Measurements from ENCODE around the gene POLG2.
"Not testable (repeated sequence)": the region's sequence is repeated elsewhere in the genome, so short reads cannot be mapped to it uniquely, and the experiment has no call there.

The POLG2 gene

DNA sequence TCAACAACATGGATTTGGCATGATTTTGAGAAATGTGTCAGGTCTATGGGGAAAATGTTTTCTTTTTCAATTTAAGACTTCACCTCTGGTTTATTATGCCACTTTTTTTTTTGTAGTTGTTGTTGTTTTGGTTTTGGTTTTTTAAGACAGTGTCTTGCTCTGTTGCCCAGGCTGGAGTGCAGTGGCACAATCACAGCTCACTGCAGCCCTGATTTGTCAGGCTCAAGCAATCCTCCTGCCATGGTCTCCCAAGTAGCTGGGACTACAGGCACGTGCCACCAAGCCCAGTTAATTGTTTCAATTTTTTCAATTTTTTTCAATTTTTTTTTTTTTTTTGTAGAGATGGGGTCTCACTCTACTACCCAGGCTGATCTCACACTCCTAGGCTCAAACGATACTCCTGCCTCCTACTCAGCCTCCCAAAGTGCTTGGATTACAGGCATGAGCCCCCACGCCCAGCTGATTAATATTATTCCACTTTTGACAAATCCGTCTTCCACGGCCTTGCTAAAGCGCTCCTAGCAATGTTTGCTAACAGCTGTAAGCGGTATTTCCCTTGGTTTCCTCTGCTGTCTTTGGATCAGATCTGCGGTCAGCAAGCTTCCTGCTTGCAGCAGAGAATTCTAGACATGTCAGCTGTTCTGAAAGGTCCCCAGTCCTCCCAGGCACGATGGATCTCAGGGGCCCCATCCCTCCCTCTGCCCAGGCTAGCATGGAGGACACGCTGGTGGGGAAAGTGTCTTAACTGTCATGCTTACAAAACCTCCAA lies 54.9 kb downstream of the POLG2 start:
- no peak for DNase-seq (ENCODE audit: low read depth in 2 of 2)

DNA sequence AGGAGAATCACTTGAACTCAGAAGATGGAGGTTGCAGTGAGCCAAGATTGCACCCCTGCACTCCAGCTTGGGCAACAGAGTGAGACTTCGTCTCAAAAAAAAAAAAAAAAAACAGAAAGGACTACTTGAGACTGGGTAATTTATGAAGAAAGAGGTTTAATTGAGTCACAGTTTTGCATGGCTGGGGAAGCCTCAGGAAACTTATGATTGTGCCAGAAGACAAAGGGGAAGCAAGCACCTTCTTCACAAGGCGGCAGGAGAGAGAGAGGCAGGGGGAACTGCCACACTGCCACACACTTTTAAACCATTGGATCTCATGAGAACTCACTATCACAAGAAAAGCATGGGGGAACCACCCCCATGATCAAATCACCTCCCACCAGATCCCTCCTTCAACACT lies 56.9 kb downstream of the POLG2 start:
- DNase-seq (ENCODE audit: low read depth in 2 of 2), result no peak

DNA sequence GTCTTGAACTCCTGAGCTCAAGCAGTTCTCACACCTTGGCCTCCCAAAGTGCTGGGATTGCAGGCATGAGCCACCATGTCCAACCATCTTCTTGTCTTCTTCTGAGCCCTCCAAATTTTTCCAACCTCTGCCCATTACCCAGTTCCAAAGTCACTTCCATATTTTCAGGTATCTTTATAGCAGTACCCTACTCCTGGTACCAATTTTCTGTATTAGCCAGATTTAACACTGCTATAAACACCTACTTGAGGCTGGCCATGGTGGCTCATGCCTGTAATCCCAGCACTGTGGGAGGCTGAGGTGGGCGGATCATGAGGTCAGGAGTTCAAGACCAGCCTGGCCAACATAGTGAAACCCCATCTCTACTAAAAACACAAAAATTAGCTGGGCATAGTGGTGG lies 57.3 kb downstream of the POLG2 start:
- not testable (repeated sequence) for DNase-seq (ENCODE audit: low read depth in 2 of 2)

DNA sequence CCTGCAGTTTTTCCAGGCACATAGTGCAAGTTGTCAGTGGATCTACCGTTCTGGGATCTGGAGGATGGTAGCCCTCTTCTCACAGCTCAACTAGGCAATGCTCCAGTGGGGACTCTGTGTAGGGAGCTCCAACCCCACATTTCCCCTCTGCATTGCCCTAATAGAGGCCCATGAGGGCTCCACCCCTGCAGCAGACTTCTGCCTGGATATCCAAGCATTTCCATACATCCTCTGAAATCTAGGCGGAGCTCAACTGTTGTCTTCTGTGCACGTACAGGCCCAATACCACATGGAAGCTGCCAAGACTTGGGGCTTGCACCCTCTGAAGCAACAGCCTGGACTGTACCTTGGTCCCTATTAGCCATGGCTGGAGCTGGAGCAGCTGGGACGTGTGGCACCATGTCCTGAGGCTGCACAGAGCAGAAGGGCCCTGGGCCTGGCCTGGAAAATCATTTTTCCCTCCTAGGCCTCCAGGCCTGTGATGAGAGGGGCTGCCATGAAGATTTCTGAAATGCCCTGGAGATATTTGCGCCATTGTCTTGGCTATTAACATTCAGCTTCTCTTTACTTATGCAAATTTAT lies 58.8 kb downstream of the POLG2 start:
- DNase-seq (ENCODE audit: low read depth in 2 of 2), result no peak

DNA sequence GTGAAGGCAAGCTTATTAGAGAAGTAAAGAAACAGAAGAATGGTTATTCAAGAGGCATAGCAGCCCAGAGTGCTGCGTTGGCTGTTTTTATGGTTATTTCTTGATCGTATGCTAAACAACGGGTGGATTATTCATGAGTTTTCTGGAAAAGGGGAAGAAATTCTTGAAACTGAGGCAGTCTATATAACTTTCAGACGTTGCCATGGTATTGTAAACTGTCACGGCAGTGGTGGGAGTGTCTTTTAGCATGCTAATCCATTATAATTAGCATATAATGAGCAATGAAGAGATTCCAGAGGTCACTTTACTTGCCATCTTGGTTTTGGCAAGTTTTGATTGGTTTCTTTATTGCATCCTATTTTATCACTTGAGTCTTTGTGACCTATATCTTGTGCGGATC lies 65.3 kb downstream of the POLG2 start:
- DNase-seq (ENCODE audit: low read depth in 2 of 2), result no peak

DNA sequence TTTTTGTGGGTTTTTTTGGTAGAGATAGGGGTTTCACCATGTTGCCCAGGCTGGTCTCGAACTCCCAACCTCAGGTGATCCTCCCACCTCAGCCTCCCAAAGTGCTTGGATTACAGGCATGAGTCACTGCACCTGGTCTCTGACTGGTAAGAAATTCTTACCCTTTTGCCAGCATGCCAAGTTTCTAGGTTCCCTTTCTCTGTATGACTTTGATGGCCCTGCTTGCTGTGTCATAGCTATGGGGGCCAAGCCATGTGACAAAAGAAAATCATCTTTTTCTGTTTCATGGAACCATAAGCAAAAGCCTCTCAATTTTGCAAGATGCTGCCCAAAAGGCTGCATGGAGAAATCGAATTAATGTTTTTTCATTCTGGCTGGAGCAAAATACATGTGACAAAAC lies 66.8 kb downstream of the POLG2 start:
- not testable (repeated sequence) for DNase-seq (ENCODE audit: low read depth in 2 of 2)

DNA sequence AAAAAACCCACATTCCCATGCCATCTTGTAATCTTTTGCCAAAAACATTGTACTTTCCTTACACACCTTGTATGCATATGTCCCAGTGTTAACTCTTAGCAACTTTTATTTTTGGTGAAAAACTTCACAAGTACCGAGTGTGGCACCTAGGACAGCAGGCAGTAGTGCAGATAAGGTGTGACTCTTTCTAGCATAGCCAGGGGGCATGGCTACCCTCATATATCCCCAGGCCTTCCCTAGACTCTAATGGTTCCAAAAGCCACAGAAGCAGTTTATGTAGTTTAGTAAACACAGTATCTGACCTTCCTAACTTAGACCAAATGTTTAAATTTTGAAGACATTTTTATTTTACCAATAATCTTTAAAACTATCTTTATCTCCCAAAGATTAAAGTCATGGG lies 68.4 kb downstream of the POLG2 start:
- DNase-seq (ENCODE audit: low read depth in 2 of 2), result no peak
